ENCODE data around the gene STXBP5.
A peak's percentile ranks its signal among the peaks of the same experiment; 100 is the strongest.
"Not testable (repeated sequence)": the region's sequence is repeated elsewhere in the genome, so short reads cannot be mapped to it uniquely, and the experiment has no call there.

The STXBP5 gene

GRCh38 chr6:147297663-147298316 lies 93.6 kb downstream of the STXBP5 start:
- no peak for DNase-seq (ENCODE audit: low spot score)

- no peak for DNase-seq (ENCODE audit: low spot score)
Measured at GRCh38 chr6:147298461-147298860, 94.2 kb downstream of the STXBP5 start.

GRCh38 chr6:147299035-147299434 lies 94.8 kb downstream of the STXBP5 start:
- no peak for DNase-seq (ENCODE audit: low spot score)

- DNase-seq (ENCODE audit: low spot score) = no peak
Measured at GRCh38 chr6:147301070-147301469, 96.9 kb downstream of the STXBP5 start.

GRCh38 chr6:147304016-147304415 lies 99.8 kb downstream of the STXBP5 start:
- no peak for DNase-seq (ENCODE audit: low spot score)

- DNase-seq (ENCODE audit: low spot score) = no peak
Measured at GRCh38 chr6:147310521-147310920, 106.3 kb downstream of the STXBP5 start.

- DNase-seq (ENCODE audit: low spot score) = no peak
Measured at GRCh38 chr6:147311218-147311617, 107.0 kb downstream of the STXBP5 start.

GRCh38 chr6:147321260-147321659 lies 117.0 kb downstream of the STXBP5 start:
- DNase-seq (ENCODE audit: low spot score) = no peak

- peak; percentile 38 for DNase-seq (ENCODE audit: low spot score)
Measured at GRCh38 chr6:147322299-147323162, 118.3 kb downstream of the STXBP5 start.

GRCh38 chr6:147325557-147325956 lies 121.3 kb downstream of the STXBP5 start:
- DNase-seq (ENCODE audit: low spot score) = no peak

GRCh38 chr6:147331401-147331800 lies 127.2 kb downstream of the STXBP5 start:
- DNase-seq (ENCODE audit: low spot score) = no peak

GRCh38 chr6:147337921-147338320 lies 133.7 kb downstream of the STXBP5 start:
- no peak for DNase-seq (ENCODE audit: low spot score)

- DNase-seq (ENCODE audit: low spot score) = no peak
Measured at GRCh38 chr6:147341486-147341885, 137.3 kb downstream of the STXBP5 start.

- DNase-seq (ENCODE audit: low spot score) = no peak
Measured at GRCh38 chr6:147345902-147346301, 141.7 kb downstream of the STXBP5 start.

GRCh38 chr6:147347179-147347881 lies 143.1 kb downstream of the STXBP5 start:
- DNase-seq (ENCODE audit: low spot score) = no peak

GRCh38 chr6:147347882-147348575 lies 143.8 kb downstream of the STXBP5 start:
- no peak for DNase-seq (ENCODE audit: low spot score)

GRCh38 chr6:147361311-147361981 lies 157.2 kb downstream of the STXBP5 start:
- no peak for DNase-seq (ENCODE audit: low spot score)

GRCh38 chr6:147366290-147366689 lies 162.1 kb downstream of the STXBP5 start:
- no peak for DNase-seq (ENCODE audit: low spot score)

- no peak for DNase-seq (ENCODE audit: low spot score)
Measured at GRCh38 chr6:147371325-147371724, 167.1 kb downstream of the STXBP5 start.

- no peak for DNase-seq (ENCODE audit: low spot score)
Measured at GRCh38 chr6:147372806-147373205, 168.6 kb downstream of the STXBP5 start.

- no peak for DNase-seq (ENCODE audit: low spot score)
Measured at GRCh38 chr6:147378819-147379218, 174.6 kb downstream of the STXBP5 start.

- not testable (repeated sequence) for DNase-seq (ENCODE audit: low spot score)
Measured at GRCh38 chr6:147380841-147381240, 176.6 kb downstream of the STXBP5 start.

All from CD4-positive, alpha-beta T cell treated with Interleukin-6 at 100 ng/mL for 8 hours (primary cell).